KMS-11 (cell line): ENCODE results near the gene FAM13C.

Experiments
- H2AFZ ChIP-seq: fragments of 200-600 bp; sonication (generic); 2 replicates; pipeline ENCODE4 v1.6.1; 2016; ENCODE audit warnings: antibody characterized with exemption, mixed run types, low read depth
- H3K27ac ChIP-seq: fragments of 200-600 bp; sonication (generic); 2 replicates; pipeline ENCODE4 v1.6.1; 2016; ENCODE audit warnings: mild to moderate bottlenecking, mixed run types
- H3K27me3 ChIP-seq: fragments of 200-600 bp; sonication (generic); 2 replicates; pipeline ENCODE4 v1.6.1; 2017; ENCODE audit warnings: mild to moderate bottlenecking, low read depth, mixed run types, moderate library complexity; ENCODE audit not compliant: insufficient read depth
- H3K36me3 ChIP-seq: fragments of 200-600 bp; sonication (generic); 2 replicates; pipeline ENCODE4 v1.6.1; 2017; ENCODE audit warnings: mild to moderate bottlenecking, mixed run types; ENCODE audit not compliant: insufficient read depth
- H3K4me1 ChIP-seq: fragments of 200-600 bp; sonication (generic); 2 replicates; pipeline ENCODE4 v1.6.1; 2016; ENCODE audit warnings: mild to moderate bottlenecking, low read depth, mixed run types; ENCODE audit not compliant: poor library complexity, severe bottlenecking
- H3K4me2 ChIP-seq: fragments of 200-600 bp; sonication (generic); 2 replicates; pipeline ENCODE4 v1.7.0; 2016; ENCODE audit warnings: mild to moderate bottlenecking, mixed run types
- H3K4me3 ChIP-seq: fragments of 200-600 bp; sonication (generic); IDR thresholded peaks from 2 replicates; pipeline ENCODE4 v1.6.1; 2017; ENCODE audit warnings: low read depth, low read length, mixed read lengths; ENCODE audit not compliant: insufficient read depth
- H3K79me2 ChIP-seq: fragments of 200-600 bp; sonication (generic); 2 replicates; pipeline ENCODE4 v1.6.1; 2016; ENCODE audit warnings: low read depth, mixed run types; ENCODE audit not compliant: insufficient read depth
- H3K9ac ChIP-seq: fragments of 200-600 bp; sonication (generic); 2 replicates; pipeline ENCODE4 v1.6.1; 2016; ENCODE audit warnings: mild to moderate bottlenecking, mixed run types
- H4K20me1 ChIP-seq: fragments of 200-600 bp; sonication (generic); 2 replicates; pipeline ENCODE4 v1.6.1; 2016; ENCODE audit warnings: mild to moderate bottlenecking, mixed run types; ENCODE audit not compliant: insufficient read depth
- CTCF ChIP-seq: fragments of 200-600 bp; sonication (generic); conservative IDR thresholded peaks from 2 replicates; pipeline ENCODE4 v1.6.1; 2017; ENCODE audit warnings: low read depth, mild to moderate bottlenecking, antibody characterized with exemption, low read length, moderate library complexity, mixed read lengths

Gene FAM13C

GRCh38 chr10:59276919-59277318 is 85.4 kb downstream of the FAM13C start:
- Histone ChIP-seq H3K36me3 (no peaks in the 10 kb centered on the region), H2AFZ (no peak overlapping the region), H4K20me1 (no peaks in the 10 kb centered on the region), H3K9ac (no peak overlapping the region), H3K4me1 (no peaks in the 10 kb centered on the region), H3K79me2 (no peaks in the 10 kb centered on the region), H3K4me3 (no peak overlapping the region), H3K27me3 (no peaks in the 10 kb centered on the region), H3K4me2 (no peak overlapping the region), H3K27ac (no peak overlapping the region)
- no peak for TF ChIP-seq CTCF

GRCh38 chr10:59276133-59276532 is 86.2 kb downstream of the FAM13C start:
- Histone ChIP-seq H4K20me1 (no peaks in the 10 kb centered on the region), H3K27me3 (no peaks in the 10 kb centered on the region), H3K4me3 (no peak overlapping the region), H3K27ac (no peak overlapping the region), H2AFZ (no peak overlapping the region), H3K9ac (no peak overlapping the region), H3K79me2 (no peaks in the 10 kb centered on the region), H3K4me2 (no peak overlapping the region), H3K36me3 (no peaks in the 10 kb centered on the region), H3K4me1 (no peaks in the 10 kb centered on the region)
- no peak for TF ChIP-seq CTCF

- Histone ChIP-seq H3K9ac (no peak overlapping the region), H3K27ac (no peak overlapping the region), H3K4me2 (no peak overlapping the region), H3K36me3 (no peaks in the 10 kb centered on the region), H3K4me1 (no peaks in the 10 kb centered on the region), H3K27me3 (no peaks in the 10 kb centered on the region), H3K79me2 (no peaks in the 10 kb centered on the region), H3K4me3 (no peak overlapping the region), H2AFZ (no peak overlapping the region), H4K20me1 (no peaks in the 10 kb centered on the region)
- no peak for TF ChIP-seq CTCF
Measured at GRCh38 chr10:59273445-59273844, 88.9 kb downstream of the FAM13C start.

GRCh38 chr10:59272061-59272460 is 90.3 kb downstream of the FAM13C start:
- Histone ChIP-seq H3K36me3 (no peaks in the 10 kb centered on the region), H4K20me1 (no peaks in the 10 kb centered on the region), H3K27ac (no peak overlapping the region), H2AFZ (no peak overlapping the region), H3K27me3 (no peaks in the 10 kb centered on the region), H3K9ac (no peak overlapping the region), H3K4me1 (no peaks in the 10 kb centered on the region), H3K4me3 (no peak overlapping the region), H3K79me2 (no peaks in the 10 kb centered on the region), H3K4me2 (no peak overlapping the region)
- TF ChIP-seq CTCF, result no peak

- no peaks in the 10 kb centered on the region for H3K79me2 ChIP-seq
- no peak overlapping the region for H2AFZ ChIP-seq
- no peak overlapping the region for H3K4me2 ChIP-seq
- no peaks in the 10 kb centered on the region for H4K20me1 ChIP-seq
- no peak for TF ChIP-seq CTCF
- no peak overlapping the region for H3K9ac ChIP-seq
- no peaks in the 10 kb centered on the region for H3K27me3 ChIP-seq
- no peak overlapping the region for H3K27ac ChIP-seq
- no peaks in the 10 kb centered on the region for H3K36me3 ChIP-seq
- no peaks in the 10 kb centered on the region for H3K4me1 ChIP-seq
- no peak overlapping the region for H3K4me3 ChIP-seq
Measured at GRCh38 chr10:59271160-59271559, 91.2 kb downstream of the FAM13C start.
